GM10248 (cell line): Measurements from ENCODE around the gene BTBD19.
"Not testable (repeated sequence)": the region's sequence is repeated elsewhere in the genome, so short reads cannot be mapped to it uniquely, and the experiment has no call there.

Source experiments
- CTCF ChIA-PET: fragments of 300-600 bp; sonication (Branson Sonifier 250); formaldehyde crosslinking; extraction: SDS; loops from one replicate; lab custom pipeline; 2021; ENCODE audit warnings: antibody characterized with exemption; lab: Yijun Ruan, JAX
- POLR2A ChIA-PET: fragments of 350-650 bp; sonication (Branson Sonifier 250); formaldehyde crosslinking; extraction: SDS; loops from one replicate; lab custom pipeline; 2020; ENCODE audit warnings: antibody characterized with exemption; lab: Yijun Ruan, JAX
- DNase-seq: peaks from one replicate; pipeline ENCODE4 v3.0.0; 2012; ENCODE audit errors: extremely low spot score
- CTCF ChIP-seq: IDR thresholded peaks from 2 replicates; pipeline ENCODE4 v1.5.1; 2012; ENCODE audit warnings: mild to moderate bottlenecking, low read depth; ENCODE audit errors: extremely low read depth, missing control alignments, control extremely low read depth

BTBD19 gene

GRCh38 chr1:44806704-44807363, 1.5 kb upstream of the BTBD19 start, which contains the start of gene DYNLT4:
Gene DYNLT4, minus strand, starts transcription at chr1:44807351. Its CDS starts 683 bp downstream, at chr1:44806668.
- DNase-seq: no peak
- no peak for TF ChIP-seq CTCF
- ChIA-PET POLR2A (interaction anchor here (1.1 to 7.7 kb wide), 3 partner anchors 13 to 85 kb away, joined by 4 to 120 read pairs (median 4); partner anchors contain the start of gene RPS8), CTCF (interaction anchor here (1.0 to 4.3 kb wide), 3 partner anchors 12 to 21 kb away, joined by 4 to 42 read pairs (median 25); no protein-coding TSS in a partner anchor)

GRCh38 chr1:44807364-44808062, 810 bp upstream of the BTBD19 start:
- no peak for TF ChIP-seq CTCF
- peak; percentile 74 for DNase-seq
- CTCF ChIA-PET: interaction anchor here (0.8 to 4.3 kb wide), 7 partner anchors 7 to 204 kb away, joined by 3 to 42 read pairs (median 21); partner anchors contain the start of genes HECTD3, PLK3, RNU5D-1 and UROD
- POLR2A ChIA-PET: interaction anchor here (2.2 to 7.7 kb wide), 4 partner anchors 7 to 86 kb away, joined by 10 to 120 read pairs (median 34); partner anchors contain the start of genes PLK3 and RPS8

- DNase-seq: peak; percentile 79
- ChIA-PET POLR2A (interaction anchor here (0.6 to 7.7 kb wide), 8 partner anchors 9 to 1322 kb away, joined by 3 to 120 read pairs (median 11); partner anchors contain the start of genes PLK3, RNU5D-1 and RPS8), CTCF (interaction anchor here (0.7 to 4.3 kb wide), 12 partner anchors 9 to 494 kb away, joined by 3 to 42 read pairs (median 8); partner anchors contain the start of genes PLK3 and RNU5D-1)
- no peak for TF ChIP-seq CTCF
Observed at GRCh38 chr1:44808938-44809917, 905 bp downstream of the BTBD19 start.

- ChIA-PET POLR2A (interaction anchor here (0.7 to 7.7 kb wide), 6 partner anchors 9 to 761 kb away, joined by 5 to 120 read pairs (median 19); partner anchors contain the start of genes PLK3, RNU5D-1 and RPS8), CTCF (interaction anchor here (1.1 to 4.3 kb wide), 8 partner anchors 9 to 94 kb away, joined by 3 to 42 read pairs (median 21); partner anchors contain the start of genes PLK3 and RNU5D-1)
- no peak for DNase-seq
Observed at GRCh38 chr1:44810101-44810761, 1.9 kb downstream of the BTBD19 start.

GRCh38 chr1:44810762-44811105, 2.4 kb downstream of the BTBD19 start:
- not testable (repeated sequence) for DNase-seq
- ChIA-PET POLR2A (interaction anchor here (0.7 to 7.7 kb wide), 3 partner anchors 9 to 761 kb away, joined by 5 to 120 read pairs (median 26); no protein-coding TSS in a partner anchor), CTCF (interaction anchor here (2.9 to 4.3 kb wide), 4 partner anchors 9 to 81 kb away, joined by 9 to 42 read pairs (median 21); partner anchors contain the start of genes PLK3 and RNU5D-1)

More at GRCh38 chr1:44810101-44810761, 1.9 kb downstream of the BTBD19 start:
- no peak for TF ChIP-seq CTCF
